ENCODE results near the gene ATG7. TPM values are rescaled to one million over a fixed set of nuclear protein-coding genes. Genes with fewer than 3 reads are reported as not detected.

Gene ATG7
- total and polyA plus RNA-seq, 10 of the 15 experiments (the other 5 are each of a cell fraction or from before 2014, with no cell fraction given), result 13.5 to 49.5 (median 26.4) TPM

DNA sequence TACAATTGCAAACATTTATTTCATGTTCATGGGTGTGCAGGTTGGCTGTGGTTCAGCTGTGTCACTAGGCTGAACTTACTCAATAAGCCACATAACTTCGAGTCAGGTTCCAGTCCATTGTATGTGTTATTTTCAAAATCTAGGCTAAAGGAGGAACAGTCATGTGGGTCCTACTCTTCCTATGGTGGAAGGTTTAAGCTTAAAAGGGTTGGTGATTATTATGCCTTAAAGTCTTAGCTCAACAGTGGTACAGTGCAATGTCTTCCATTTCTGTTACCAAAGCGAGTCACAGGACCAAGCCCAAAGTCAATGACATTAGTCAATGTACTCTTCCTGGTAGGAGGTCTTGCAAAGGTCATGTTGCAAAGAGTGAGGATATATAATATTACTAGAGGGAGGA lies 78.2 kb downstream of the ATG7 start:
- H3K4me3 ChIP-seq, result no peak overlapping the region
- H3K79me2 ChIP-seq (ENCODE audit: control insufficient read depth, insufficient read depth, low read length), result no peaks in the 10 kb centered on the region
- POLR2A ChIA-PET, result no interaction called here
- no TSS peak for BruUV-seq (replicated peaks)
- TF ChIP-seq, protein P1, sequence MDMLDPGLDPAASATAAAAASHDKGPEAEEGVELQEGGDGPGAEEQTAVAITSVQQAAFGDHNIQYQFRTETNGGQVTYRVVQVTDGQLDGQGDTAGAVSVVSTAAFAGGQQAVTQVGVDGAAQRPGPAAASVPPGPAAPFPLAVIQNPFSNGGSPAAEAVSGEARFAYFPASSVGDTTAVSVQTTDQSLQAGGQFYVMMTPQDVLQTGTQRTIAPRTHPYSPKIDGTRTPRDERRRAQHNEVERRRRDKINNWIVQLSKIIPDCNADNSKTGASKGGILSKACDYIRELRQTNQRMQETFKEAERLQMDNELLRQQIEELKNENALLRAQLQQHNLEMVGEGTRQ (IDR thresholded peaks at IDR 0.05; ENCODE audit: borderline replicate concordance, low read depth, low read length), result no peak
- TF ChIP-seq MYB (IDR thresholded peaks at IDR 0.05; ENCODE audit: borderline replicate concordance, low read depth, low read length) (no peak), NBN (IDR thresholded peaks at IDR 0.05) (no peak), ZBED1 (IDR thresholded peaks at IDR 0.05; ENCODE audit: borderline replicate concordance) (no peak), MTA3 (IDR thresholded peaks at IDR 0.05; ENCODE audit: borderline replicate concordance, low read length) (no peak), RB1 (IDR thresholded peaks at IDR 0.05; ENCODE audit: borderline replicate concordance) (no peak), CBX5 (IDR thresholded peaks at IDR 0.05; ENCODE audit: low read depth) (no peak), ESRRA (IDR thresholded peaks at IDR 0.05; ENCODE audit: low read length) (no peak), EZH2 (IDR thresholded peaks at IDR 0.05; ENCODE audit: borderline replicate concordance, control insufficient read depth, low read depth, low read length) (no peak), ZNF384 (IDR thresholded peaks at IDR 0.05; ENCODE audit: borderline replicate concordance, low read depth, low read length) (no peak), NRF1 (conservative IDR thresholded peaks at IDR 0.05; ENCODE audit: low read depth, low read length) (no peak), LARP7 (IDR thresholded peaks at IDR 0.05) (no peak), SMARCA5 (IDR thresholded peaks at IDR 0.05) (no peak)
- TF ChIP-seq, protein P2, sequence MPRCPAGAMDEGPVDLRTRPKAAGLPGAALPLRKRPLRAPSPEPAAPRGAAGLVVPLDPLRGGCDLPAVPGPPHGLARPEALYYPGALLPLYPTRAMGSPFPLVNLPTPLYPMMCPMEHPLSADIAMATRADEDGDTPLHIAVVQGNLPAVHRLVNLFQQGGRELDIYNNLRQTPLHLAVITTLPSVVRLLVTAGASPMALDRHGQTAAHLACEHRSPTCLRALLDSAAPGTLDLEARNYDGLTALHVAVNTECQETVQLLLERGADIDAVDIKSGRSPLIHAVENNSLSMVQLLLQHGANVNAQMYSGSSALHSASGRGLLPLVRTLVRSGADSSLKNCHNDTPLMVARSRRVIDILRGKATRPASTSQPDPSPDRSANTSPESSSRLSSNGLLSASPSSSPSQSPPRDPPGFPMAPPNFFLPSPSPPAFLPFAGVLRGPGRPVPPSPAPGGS (IDR thresholded peaks at IDR 0.05; ENCODE audit: borderline replicate concordance, insufficient read depth, low read depth, low read length, poor library complexity, severe bottlenecking), result no peak
- TF ChIP-seq, protein P3, sequence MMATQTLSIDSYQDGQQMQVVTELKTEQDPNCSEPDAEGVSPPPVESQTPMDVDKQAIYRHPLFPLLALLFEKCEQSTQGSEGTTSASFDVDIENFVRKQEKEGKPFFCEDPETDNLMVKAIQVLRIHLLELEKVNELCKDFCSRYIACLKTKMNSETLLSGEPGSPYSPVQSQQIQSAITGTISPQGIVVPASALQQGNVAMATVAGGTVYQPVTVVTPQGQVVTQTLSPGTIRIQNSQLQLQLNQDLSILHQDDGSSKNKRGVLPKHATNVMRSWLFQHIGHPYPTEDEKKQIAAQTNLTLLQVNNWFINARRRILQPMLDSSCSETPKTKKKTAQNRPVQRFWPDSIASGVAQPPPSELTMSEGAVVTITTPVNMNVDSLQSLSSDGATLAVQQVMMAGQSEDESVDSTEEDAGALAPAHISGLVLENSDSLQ (IDR thresholded peaks at IDR 0.05), result no peak
- H3K27ac ChIP-seq (ENCODE audit: control insufficient read depth, insufficient read depth), result no peak overlapping the region
- H3K4me2 ChIP-seq (ENCODE audit: control insufficient read depth, insufficient read depth), result no peak overlapping the region
- no peaks in the 10 kb centered on the region for H4K20me1 ChIP-seq (ENCODE audit: control insufficient read depth, insufficient read depth)
- H3K4me1 ChIP-seq (ENCODE audit: control insufficient read depth, insufficient read depth, low read length), result no peaks in the 10 kb centered on the region
- in situ Hi-C loops (cut with MboI), result no loop called here
- intact Hi-C loops (cut with micrococcal nuclease; ENCODE audit: unreplicated experiment), result no loop called here
- no peak overlapping the region for H2AFZ ChIP-seq (ENCODE audit: control insufficient read depth, low read depth, low read length)
- 67% methylated on average over 2 of the region's 2 CpGs for WGBS (ENCODE audit: insufficient coverage, insufficient replicate concordance, low lambda C conversion rate, missing lambda C conversion rate)
- H3K36me3 ChIP-seq (ENCODE audit: control insufficient read depth in 2 of 2, insufficient read depth in 2 of 2, low read length in 1 of 2), result peaks cover 2 to 4% of the 10 kb centered on the region in 2 experiments
- RAD21 ChIA-PET (ENCODE audit: unreplicated experiment), result no interaction called here
- ATAC-seq (no peak), FAIRE-seq (no peak), DNase-seq (ENCODE audit: low read depth, low spot score) (no peak)
- no peaks in the 10 kb centered on the region for H3K27me3 ChIP-seq (replicated peaks in 1 of 2; ENCODE audit: control insufficient read depth in 2 of 2, insufficient read depth in 2 of 2, low read length in 1 of 2)
- SMC1A ChIA-PET (ENCODE audit: uncharacterized antibody, unreplicated experiment), result interaction anchor here (1.0 to 1.7 kb wide), 3 partner anchors 10 to 28 kb away, joined by 3 to 4 read pairs (median 4); no protein-coding TSS in a partner anchor
- no peaks in the 10 kb centered on the region; the same call in 2 of the 3 replicates for H3K9me3 ChIP-seq (replicated peaks; ENCODE audit: control insufficient read depth, insufficient read depth, low read length)
- CTCF ChIA-PET, result interaction anchor here (1.5 to 3.4 kb wide), 2 partner anchors 10 to 16 kb away, joined by 3 to 14 read pairs; no protein-coding TSS in a partner anchor
- H3K9ac ChIP-seq (ENCODE audit: control insufficient read depth, insufficient read depth, low read length), result no peak overlapping the region
